Karpas-422 (cell line): ENCODE data around the gene ROCK2. TPM values are rescaled to one million over a fixed set of nuclear protein-coding genes. Genes with fewer than 3 reads are reported as not detected.
"Not testable (repeated sequence)": the region's sequence is repeated elsewhere in the genome, so short reads cannot be mapped to it uniquely, and the experiment has no call there.

ENCODE experiments used
- DNase-seq: peaks from one replicate; pipeline ENCODE4 v3.0.0-alpha.2; 2015
- H2AFZ ChIP-seq: fragments of 200-600 bp; sonication (generic); 2 replicates; pipeline ENCODE4 v1.6.1; 2014; ENCODE audit warnings: antibody characterized with exemption, low read length, mixed read lengths
- H3K27ac ChIP-seq: fragments of 200-600 bp; sonication (generic); 2 replicates; pipeline ENCODE4 v1.5.1; 2014; ENCODE audit warnings: mild to moderate bottlenecking, low read length, moderate library complexity
- H3K27me3 ChIP-seq: fragments of 200-600 bp; sonication (generic); 2 replicates; pipeline ENCODE4 v1.6.1; 2014; ENCODE audit warnings: low read length, mixed read lengths
- H3K36me3 ChIP-seq: fragments of 200-600 bp; sonication (generic); 2 replicates; pipeline ENCODE4 v1.6.1; 2014; ENCODE audit warnings: low read length, mixed read lengths; ENCODE audit not compliant: insufficient read depth
- H3K4me1 ChIP-seq: fragments of 200-600 bp; sonication (generic); 2 replicates; pipeline ENCODE4 v1.6.1; 2014; ENCODE audit warnings: mild to moderate bottlenecking, low read length, mixed read lengths
- H3K4me2 ChIP-seq: fragments of 200-600 bp; sonication (generic); 2 replicates; pipeline ENCODE4 v1.6.1; 2014; ENCODE audit warnings: low read length, low read depth, mild to moderate bottlenecking; ENCODE audit not compliant: poor library complexity, severe bottlenecking
- H3K4me3 ChIP-seq: fragments of 200-600 bp; sonication (generic); 2 replicates; pipeline ENCODE4 v1.5.1; 2014; ENCODE audit warnings: mild to moderate bottlenecking, antibody characterized with exemption, low read length, mixed read lengths
- H3K79me2 ChIP-seq: fragments of 200-600 bp; sonication (generic); 2 replicates; pipeline ENCODE4 v1.6.1; 2014; ENCODE audit warnings: mild to moderate bottlenecking, low read length, mixed read lengths
- H3K9ac ChIP-seq: fragments of 200-600 bp; sonication (generic); 2 replicates; pipeline ENCODE4 v1.6.0; 2014; ENCODE audit warnings: low read length
- H3K9me2 ChIP-seq: fragments of 200-600 bp; sonication (generic), shearing (Covaris generic); replicated peaks from 2 replicates; pipeline ENCODE4 v1.6.0; 2014; ENCODE audit warnings: mild to moderate bottlenecking, low read length, moderate library complexity; ENCODE audit not compliant: insufficient read depth
- H3K9me3 ChIP-seq: fragments of 300-700, 200-600 bp; sonication (generic); 2 replicates; pipeline ENCODE4 v1.6.1; 2014; ENCODE audit warnings: low read length, mixed read lengths
- H4K20me1 ChIP-seq: fragments of 200-600 bp; sonication (generic); 2 replicates; pipeline ENCODE4 v1.6.1; 2014; ENCODE audit warnings: mild to moderate bottlenecking, antibody characterized with exemption, low read length, low read depth; ENCODE audit not compliant: insufficient read depth
- total RNA-seq: library from RNA; depleted of rRNA; stranded (reverse); fragments of >200 nt; shearing (Covaris generic); gene quantifications from 2 replicates; pipeline ENCODE4 v1.2.3, GENCODE V29; 2014; ENCODE audit warnings: low replicate concordance

The ROCK2 gene
- total RNA-seq, 1 experiment from 2014 or later: 14.2 TPM

DNA sequence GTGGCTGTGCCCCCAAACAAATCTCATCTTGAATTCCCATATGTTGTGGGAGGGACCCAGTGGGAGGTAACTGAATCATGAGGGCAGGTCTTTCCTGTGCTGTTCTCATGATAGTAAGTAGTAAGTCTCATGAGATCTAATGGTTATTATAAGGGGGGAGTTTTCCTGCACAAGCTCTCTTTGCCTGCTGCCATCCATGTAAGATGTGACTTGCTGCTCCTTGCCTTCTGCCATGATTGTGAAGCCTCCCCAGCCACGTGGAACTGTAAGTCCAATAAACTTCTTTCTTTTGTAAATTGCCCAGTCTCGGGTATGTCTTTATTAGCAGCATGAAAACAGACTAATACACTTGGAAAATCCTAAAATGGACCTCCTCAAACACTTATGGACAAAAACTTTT, 82.0 kb downstream of the ROCK2 start:
- not testable (repeated sequence) for H3K9me3 ChIP-seq, H3K36me3 ChIP-seq, H2AFZ ChIP-seq, H3K27me3 ChIP-seq, H3K4me1 ChIP-seq, H3K4me2 ChIP-seq, H3K4me3 ChIP-seq, H3K27ac ChIP-seq, DNase-seq, H3K9me2 ChIP-seq, H3K9ac ChIP-seq, H3K79me2 ChIP-seq
- H4K20me1 ChIP-seq: peaks cover 10% of the 10 kb centered on the region; the same call in 1 of the 2 replicates

DNA sequence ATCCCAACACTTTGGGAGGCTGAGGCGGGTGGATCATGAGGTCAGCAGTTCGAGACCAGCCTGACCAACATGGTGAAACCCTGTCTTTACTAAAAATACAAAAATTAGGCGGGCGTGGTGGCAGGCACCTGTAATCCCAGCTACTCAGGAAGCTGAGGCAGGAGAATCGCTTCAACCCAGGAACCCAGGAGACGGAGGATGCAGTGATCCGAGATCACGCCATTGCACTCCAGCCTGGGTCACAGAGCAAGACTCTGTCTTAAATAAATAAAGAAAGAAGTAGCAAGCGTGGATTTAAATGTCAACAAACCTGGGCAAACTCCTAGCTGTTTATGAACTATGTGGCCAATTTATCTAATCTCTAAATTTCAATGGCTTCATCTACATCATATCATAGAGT, 82.9 kb downstream of the ROCK2 start:
- H3K27me3 ChIP-seq, H3K4me3 ChIP-seq, H3K79me2 ChIP-seq, H3K9ac ChIP-seq, H3K36me3 ChIP-seq, H2AFZ ChIP-seq, H3K9me2 ChIP-seq, DNase-seq, H4K20me1 ChIP-seq, H3K27ac ChIP-seq, H3K4me1 ChIP-seq, H3K9me3 ChIP-seq, H3K4me2 ChIP-seq: not testable (repeated sequence)

- Histone ChIP-seq H3K79me2 (no peaks in the 10 kb centered on the region), H4K20me1 (peaks cover 8% of the 10 kb centered on the region; the same call in 1 of the 2 replicates)
Observed at GRCh38 chr2:11260979-11261378, 83.5 kb downstream of the ROCK2 start.

GRCh38 chr2:11257964-11258363, 86.5 kb downstream of the ROCK2 start:
- Histone ChIP-seq H3K9me3 (no peaks in the 10 kb centered on the region), H3K4me1 (no peaks in the 10 kb centered on the region)
- DNase-seq: no peak

More at GRCh38 chr2:11260979-11261378, 83.5 kb downstream of the ROCK2 start:
- no peaks in the 10 kb centered on the region for H3K27me3 ChIP-seq
- H3K36me3 ChIP-seq: no peaks in the 10 kb centered on the region
- no peak for DNase-seq
- no peaks in the 10 kb centered on the region for H3K4me1 ChIP-seq
- no peaks in the 10 kb centered on the region for H3K9me3 ChIP-seq
- H3K4me3 ChIP-seq: no peak overlapping the region
- H2AFZ ChIP-seq: no peak overlapping the region
- H3K4me2 ChIP-seq: no peak overlapping the region
- H3K27ac ChIP-seq: no peak overlapping the region
- H3K9ac ChIP-seq: no peak overlapping the region
- no peaks in the 10 kb centered on the region for H3K9me2 ChIP-seq

GRCh38 chr2:11257078-11257477, 87.4 kb downstream of the ROCK2 start:
- no peaks in the 10 kb centered on the region for H3K9me2 ChIP-seq
- H3K4me2 ChIP-seq: no peak overlapping the region
- no peaks in the 10 kb centered on the region for H3K4me1 ChIP-seq
- H3K4me3 ChIP-seq: no peak overlapping the region
- no peaks in the 10 kb centered on the region for H3K79me2 ChIP-seq
- H3K27ac ChIP-seq: no peak overlapping the region
- no peak overlapping the region for H3K9ac ChIP-seq
- no peaks in the 10 kb centered on the region for H3K36me3 ChIP-seq
- no peaks in the 10 kb centered on the region for H3K9me3 ChIP-seq
- DNase-seq: no peak
- H3K27me3 ChIP-seq: no peaks in the 10 kb centered on the region
- H2AFZ ChIP-seq: no peak overlapping the region
- peaks cover 8% of the 10 kb centered on the region; the same call in 1 of the 2 replicates for H4K20me1 ChIP-seq

More at GRCh38 chr2:11257964-11258363, 86.5 kb downstream of the ROCK2 start:
- Histone ChIP-seq H2AFZ (no peak overlapping the region), H4K20me1 (peaks cover 8% of the 10 kb centered on the region; the same call in 1 of the 2 replicates), H3K4me3 (no peak overlapping the region), H3K79me2 (no peaks in the 10 kb centered on the region), H3K9me2 (no peaks in the 10 kb centered on the region), H3K9ac (no peak overlapping the region), H3K4me2 (no peak overlapping the region), H3K27me3 (no peaks in the 10 kb centered on the region), H3K27ac (no peak overlapping the region), H3K36me3 (no peaks in the 10 kb centered on the region)

DNA sequence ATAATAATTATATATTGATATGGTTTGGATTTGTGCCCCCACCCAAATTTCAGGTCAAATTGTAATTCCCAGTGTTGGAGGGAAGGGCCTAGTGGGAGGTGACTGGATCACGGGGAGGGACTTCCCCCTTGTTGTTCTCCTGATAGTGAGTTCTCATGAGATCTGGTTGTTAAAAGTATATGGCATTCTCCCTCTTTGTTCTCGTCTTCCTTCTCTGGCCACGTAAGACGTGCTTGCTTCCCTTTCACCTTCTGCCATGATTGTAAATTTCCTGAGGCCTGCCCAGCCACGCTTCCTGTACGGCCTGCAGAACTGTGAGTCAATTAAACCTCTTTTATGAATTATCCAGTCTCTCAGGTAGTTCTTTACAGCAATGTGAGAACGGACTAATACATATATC, 88.3 kb downstream of the ROCK2 start:
- DNase-seq: no peak
- no peaks in the 10 kb centered on the region for H3K79me2 ChIP-seq
- H3K4me3 ChIP-seq: no peak overlapping the region
- H2AFZ ChIP-seq: no peak overlapping the region
- no peaks in the 10 kb centered on the region for H3K27me3 ChIP-seq
- no peak overlapping the region for H3K4me2 ChIP-seq
- peaks cover 8% of the 10 kb centered on the region for H4K20me1 ChIP-seq
- H3K9me2 ChIP-seq: no peaks in the 10 kb centered on the region
- no peak overlapping the region for H3K9ac ChIP-seq
- H3K36me3 ChIP-seq: no peaks in the 10 kb centered on the region
- H3K9me3 ChIP-seq: no peaks in the 10 kb centered on the region
- no peaks in the 10 kb centered on the region for H3K4me1 ChIP-seq
- no peak overlapping the region for H3K27ac ChIP-seq

GRCh38 chr2:11254100-11254536, 90.3 kb downstream of the ROCK2 start:
- H4K20me1 ChIP-seq: peaks cover 11% of the 10 kb centered on the region
- no peaks in the 10 kb centered on the region for H3K9me3 ChIP-seq
- no peaks in the 10 kb centered on the region for H3K79me2 ChIP-seq
- no peaks in the 10 kb centered on the region for H3K36me3 ChIP-seq
- H3K4me2 ChIP-seq: no peak overlapping the region
- H2AFZ ChIP-seq: no peak overlapping the region
- no peak overlapping the region for H3K27ac ChIP-seq
- no peaks in the 10 kb centered on the region for H3K27me3 ChIP-seq
- no peak overlapping the region for H3K4me3 ChIP-seq
- no peak overlapping the region for H3K9ac ChIP-seq
- DNase-seq: no peak
- H3K9me2 ChIP-seq: no peaks in the 10 kb centered on the region
- no peaks in the 10 kb centered on the region for H3K4me1 ChIP-seq

DNA sequence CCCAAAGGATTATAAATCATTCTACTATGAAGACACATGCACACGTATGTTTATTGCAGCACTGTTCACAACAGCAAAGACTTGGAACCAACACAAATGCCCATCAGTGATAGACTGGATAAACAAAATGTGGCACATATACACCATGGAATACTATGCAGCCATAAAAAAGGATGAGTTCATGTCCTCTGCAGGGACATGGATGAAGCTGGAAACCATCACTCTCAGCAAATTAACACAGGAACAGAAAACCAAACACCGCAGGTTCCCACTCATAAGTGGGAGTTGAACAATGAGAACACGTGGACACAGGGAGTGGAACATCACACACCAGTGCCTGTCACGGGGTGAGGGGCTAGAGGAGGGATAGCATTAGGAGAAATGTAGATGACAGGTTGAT, 92.0 kb downstream of the ROCK2 start:
- not testable (repeated sequence) for H3K9ac ChIP-seq, H3K79me2 ChIP-seq, H3K27me3 ChIP-seq, H3K4me2 ChIP-seq, DNase-seq, H3K4me3 ChIP-seq, H3K9me3 ChIP-seq, H3K27ac ChIP-seq, H3K4me1 ChIP-seq, H3K36me3 ChIP-seq, H2AFZ ChIP-seq, H3K9me2 ChIP-seq, H4K20me1 ChIP-seq
